IPS-NIHi11 (cell line): Measurements from ENCODE around the gene CNTNAP5.

ENCODE experiments used
- DNase-seq: peaks from one replicate; pipeline ENCODE4 v3.0.0; 2012; ENCODE audit warnings: mixed read lengths, low spot score

The CNTNAP5 gene

GRCh38 chr2:124558277-124558905 is 533.3 kb downstream of the CNTNAP5 start:
- DNase-seq: no peak

GRCh38 chr2:124559236-124559635 is 534.1 kb downstream of the CNTNAP5 start:
- DNase-seq: no peak

GRCh38 chr2:124560592-124561112 is 535.6 kb downstream of the CNTNAP5 start:
- no peak for DNase-seq

- DNase-seq: no peak
Observed at GRCh38 chr2:124561486-124561885, 536.4 kb downstream of the CNTNAP5 start.

- DNase-seq: no peak
Observed at GRCh38 chr2:124563426-124563825, 538.3 kb downstream of the CNTNAP5 start.

GRCh38 chr2:124566518-124566970 is 541.5 kb downstream of the CNTNAP5 start:
- DNase-seq: no peak

- no peak for DNase-seq
Observed at GRCh38 chr2:124570872-124571271, 545.8 kb downstream of the CNTNAP5 start.

GRCh38 chr2:124571836-124572235 is 546.7 kb downstream of the CNTNAP5 start:
- DNase-seq: no peak

GRCh38 chr2:124572934-124573634 is 548.0 kb downstream of the CNTNAP5 start:
- DNase-seq: no peak

- DNase-seq: no peak
Observed at GRCh38 chr2:124575497-124575896, 550.4 kb downstream of the CNTNAP5 start.

GRCh38 chr2:124580263-124580662 is 555.2 kb downstream of the CNTNAP5 start:
- no peak for DNase-seq

GRCh38 chr2:124582387-124582786 is 557.3 kb downstream of the CNTNAP5 start:
- no peak for DNase-seq

- no peak for DNase-seq
Observed at GRCh38 chr2:124584615-124585014, 559.5 kb downstream of the CNTNAP5 start.

GRCh38 chr2:124585277-124585676 is 560.2 kb downstream of the CNTNAP5 start:
- DNase-seq: no peak

- DNase-seq: no peak
Observed at GRCh38 chr2:124586210-124586609, 561.1 kb downstream of the CNTNAP5 start.

- no peak for DNase-seq
Observed at GRCh38 chr2:124586835-124587234, 561.7 kb downstream of the CNTNAP5 start.

GRCh38 chr2:124589971-124590370 is 564.9 kb downstream of the CNTNAP5 start:
- DNase-seq: no peak

GRCh38 chr2:124602759-124603158 is 577.7 kb downstream of the CNTNAP5 start:
- DNase-seq: no peak

- no peak for DNase-seq
Observed at GRCh38 chr2:124604940-124605339, 579.9 kb downstream of the CNTNAP5 start.

- no peak for DNase-seq
Observed at GRCh38 chr2:124607679-124608078, 582.6 kb downstream of the CNTNAP5 start.

GRCh38 chr2:124609667-124610066 is 584.6 kb downstream of the CNTNAP5 start:
- DNase-seq: no peak

GRCh38 chr2:124610141-124610540 is 585.1 kb downstream of the CNTNAP5 start:
- DNase-seq: no peak

GRCh38 chr2:124610866-124611265 is 585.8 kb downstream of the CNTNAP5 start:
- no peak for DNase-seq
